Measurements from ENCODE around the gene RTTN.
"Not testable (repeated sequence)": the region's sequence is repeated elsewhere in the genome, so short reads cannot be mapped to it uniquely, and the experiment has no call there.

RTTN gene

GRCh38 chr18:70021043-70021442, 184.4 kb downstream of the RTTN start:
- no peak for DNase-seq

GRCh38 chr18:70019991-70020390, 185.5 kb downstream of the RTTN start:
- DNase-seq, result no peak

- no peak for DNase-seq
Observed at GRCh38 chr18:70019136-70019535, 186.4 kb downstream of the RTTN start.

GRCh38 chr18:70015127-70015526, 190.4 kb downstream of the RTTN start:
- DNase-seq, result no peak

- no peak for DNase-seq
Observed at GRCh38 chr18:70005580-70005979, 199.9 kb downstream of the RTTN start.

GRCh38 chr18:70004696-70005095, 200.8 kb downstream of the RTTN start:
- no peak for DNase-seq

GRCh38 chr18:69999656-70000055, 205.8 kb downstream of the RTTN start:
- DNase-seq, result no peak

- DNase-seq, result no peak
Observed at GRCh38 chr18:69998523-69998987, 206.9 kb downstream of the RTTN start.

- DNase-seq, result no peak
Observed at GRCh38 chr18:69996951-69997798, 208.3 kb downstream of the RTTN start.

GRCh38 chr18:69996417-69996816, 209.1 kb downstream of the RTTN start:
- DNase-seq, result no peak

- DNase-seq, result no peak
Observed at GRCh38 chr18:69995774-69996173, 209.7 kb downstream of the RTTN start.

- DNase-seq, result no peak
Observed at GRCh38 chr18:69992776-69993175, 212.7 kb downstream of the RTTN start.

- no peak for DNase-seq
Observed at GRCh38 chr18:69987870-69988269, 217.6 kb downstream of the RTTN start.

GRCh38 chr18:69985239-69985638, 220.2 kb downstream of the RTTN start:
- no peak for DNase-seq

- DNase-seq, result no peak
Observed at GRCh38 chr18:69982417-69982816, 223.1 kb downstream of the RTTN start.

- no peak for DNase-seq
Observed at GRCh38 chr18:69981948-69982347, 223.5 kb downstream of the RTTN start.

GRCh38 chr18:69980982-69981804, 224.3 kb downstream of the RTTN start:
- no peak for DNase-seq

- DNase-seq, result no peak
Observed at GRCh38 chr18:69980509-69980908, 225.0 kb downstream of the RTTN start.

- no peak for DNase-seq
Observed at GRCh38 chr18:69978732-69979715, 226.5 kb downstream of the RTTN start.

- DNase-seq, result not testable (repeated sequence)
Observed at GRCh38 chr18:69975294-69975693, 230.2 kb downstream of the RTTN start.

GRCh38 chr18:69974365-69974764, 231.1 kb downstream of the RTTN start:
- DNase-seq, result no peak

GRCh38 chr18:69969491-69969890, 236.0 kb downstream of the RTTN start:
- DNase-seq, result no peak

GRCh38 chr18:69968039-69968438, 237.4 kb downstream of the RTTN start:
- no peak for DNase-seq

Measured in midbrain (tissue), 1 donor.